ENCODE measurements around the gene CFAP251.

DNA sequence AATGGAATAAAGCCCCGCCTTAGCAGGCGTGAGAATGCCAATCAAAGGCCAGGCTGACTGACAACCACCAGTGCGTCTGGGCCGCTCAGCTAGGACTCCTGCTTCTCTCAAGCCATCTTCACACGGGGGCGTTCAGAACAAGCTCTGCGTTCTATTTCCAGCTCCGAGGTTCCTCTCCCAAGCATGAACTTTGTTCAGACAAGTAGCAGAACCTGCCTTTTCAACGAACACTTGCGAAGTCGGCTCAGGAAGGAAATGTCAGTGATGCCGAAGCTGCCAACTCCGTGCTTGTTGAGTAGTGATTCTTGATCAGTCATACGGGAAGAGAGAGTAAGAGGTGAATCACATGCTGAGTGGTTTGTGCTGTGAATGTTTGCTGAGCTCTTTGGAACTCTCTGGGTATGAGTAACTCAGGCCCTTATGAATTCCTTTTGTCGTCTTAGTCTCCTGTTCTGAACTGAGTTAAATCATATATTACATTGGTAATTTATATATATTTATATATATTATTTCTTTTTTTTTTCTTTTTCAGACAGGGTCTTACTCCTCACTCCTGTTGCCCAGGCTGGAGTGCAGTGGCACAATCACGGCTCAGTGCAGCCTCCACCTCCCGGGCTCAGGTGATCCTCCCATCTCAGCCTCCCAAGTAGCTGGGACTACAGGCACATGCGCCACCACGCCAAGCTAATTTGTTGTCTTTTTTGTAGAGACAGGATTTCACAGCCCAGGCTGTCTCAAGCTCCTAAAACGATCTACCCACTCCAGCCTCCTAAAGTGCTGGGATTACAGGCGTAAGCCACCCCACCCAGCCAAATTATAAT, 73.9 kb downstream of the CFAP251 start:
- TF ChIP-seq, protein P1, sequence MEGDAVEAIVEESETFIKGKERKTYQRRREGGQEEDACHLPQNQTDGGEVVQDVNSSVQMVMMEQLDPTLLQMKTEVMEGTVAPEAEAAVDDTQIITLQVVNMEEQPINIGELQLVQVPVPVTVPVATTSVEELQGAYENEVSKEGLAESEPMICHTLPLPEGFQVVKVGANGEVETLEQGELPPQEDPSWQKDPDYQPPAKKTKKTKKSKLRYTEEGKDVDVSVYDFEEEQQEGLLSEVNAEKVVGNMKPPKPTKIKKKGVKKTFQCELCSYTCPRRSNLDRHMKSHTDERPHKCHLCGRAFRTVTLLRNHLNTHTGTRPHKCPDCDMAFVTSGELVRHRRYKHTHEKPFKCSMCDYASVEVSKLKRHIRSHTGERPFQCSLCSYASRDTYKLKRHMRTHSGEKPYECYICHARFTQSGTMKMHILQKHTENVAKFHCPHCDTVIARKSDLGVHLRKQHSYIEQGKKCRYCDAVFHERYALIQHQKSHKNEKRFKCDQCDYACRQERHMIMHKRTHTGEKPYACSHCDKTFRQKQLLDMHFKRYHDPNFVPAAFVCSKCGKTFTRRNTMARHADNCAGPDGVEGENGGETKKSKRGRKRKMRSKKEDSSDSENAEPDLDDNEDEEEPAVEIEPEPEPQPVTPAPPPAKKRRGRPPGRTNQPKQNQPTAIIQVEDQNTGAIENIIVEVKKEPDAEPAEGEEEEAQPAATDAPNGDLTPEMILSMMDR (IDR thresholded peaks at IDR 0.05), result no peak
- TF ChIP-seq POLR2A (IDR thresholded peaks at IDR 0.05) (no peak), EP300 (IDR thresholded peaks at IDR 0.05) (no peak)

Data from sigmoid colon (tissue), 4 donors.